GM18498 (cell line): ENCODE measurements around the gene LRRC49.

Source experiments
- ATAC-seq: cut with Tn5 transposase; IDR thresholded peaks from one replicate; pipeline ENCODE4 v1.9.1; 2021; ENCODE audit warnings: mild to moderate bottlenecking, moderate library complexity; ENCODE audit not compliant: unreplicated experiment

Gene LRRC49

GRCh38 chr15:71083349-71083748, 190.7 kb downstream of the LRRC49 start:
- ATAC-seq = no peak

GRCh38 chr15:71084264-71084663, 191.6 kb downstream of the LRRC49 start:
- no peak for ATAC-seq

GRCh38 chr15:71085809-71086208, 193.2 kb downstream of the LRRC49 start:
- ATAC-seq = no peak

DNA sequence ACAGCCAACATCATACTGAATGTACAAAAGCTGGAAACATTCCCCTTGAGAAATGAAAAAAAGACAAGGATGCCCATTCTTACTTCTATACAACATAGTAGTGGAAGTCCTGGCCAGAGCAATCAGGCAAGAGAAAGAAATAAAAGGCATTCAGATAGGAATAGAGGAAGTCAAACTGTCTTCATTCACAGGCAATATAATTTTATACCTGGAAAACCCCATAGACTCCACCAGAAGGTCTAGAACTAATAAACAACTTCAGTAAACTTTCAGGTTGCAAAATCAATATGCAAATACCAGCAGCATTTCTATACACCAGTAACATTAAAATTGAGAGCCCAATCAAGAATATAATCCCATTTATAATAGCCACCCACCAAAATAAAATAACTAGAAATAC, 195.5 kb downstream of the LRRC49 start:
- no peak for ATAC-seq

- ATAC-seq = no peak
Measured at GRCh38 chr15:71088683-71089082, 196.1 kb downstream of the LRRC49 start.

GRCh38 chr15:71089801-71090200, 197.2 kb downstream of the LRRC49 start:
- no peak for ATAC-seq

- no peak for ATAC-seq
Measured at GRCh38 chr15:71091601-71092000, 199.0 kb downstream of the LRRC49 start.

DNA sequence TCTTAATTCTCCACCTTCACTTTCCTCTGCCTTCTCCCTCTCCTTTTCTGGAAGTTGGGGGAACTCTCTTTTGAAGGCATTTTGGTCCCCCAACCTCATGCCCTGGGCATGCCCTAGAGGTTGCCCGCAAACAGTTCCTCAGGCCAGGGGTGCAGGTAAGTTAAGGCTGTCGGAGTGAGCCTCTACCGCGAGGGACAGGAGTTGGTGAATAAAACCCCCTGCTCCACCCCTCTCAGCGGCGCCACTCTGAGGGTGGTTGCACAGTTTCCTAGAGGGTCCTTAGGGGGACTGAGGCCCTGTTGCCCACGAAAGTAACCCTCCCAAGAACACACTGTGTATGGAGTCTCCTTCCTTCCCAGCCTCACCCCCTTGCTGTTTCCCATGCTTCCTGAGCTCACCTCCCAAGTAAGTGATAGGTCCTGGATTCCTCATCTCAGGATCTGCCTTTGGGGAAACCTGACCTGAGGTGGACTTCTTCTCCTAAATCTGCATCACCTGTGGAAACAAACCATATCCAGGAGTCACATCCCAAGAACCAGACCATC, 199.5 kb downstream of the LRRC49 start:
- ATAC-seq = no peak

GRCh38 chr15:71093054-71094024, 200.7 kb downstream of the LRRC49 start:
- no peak for ATAC-seq

DNA sequence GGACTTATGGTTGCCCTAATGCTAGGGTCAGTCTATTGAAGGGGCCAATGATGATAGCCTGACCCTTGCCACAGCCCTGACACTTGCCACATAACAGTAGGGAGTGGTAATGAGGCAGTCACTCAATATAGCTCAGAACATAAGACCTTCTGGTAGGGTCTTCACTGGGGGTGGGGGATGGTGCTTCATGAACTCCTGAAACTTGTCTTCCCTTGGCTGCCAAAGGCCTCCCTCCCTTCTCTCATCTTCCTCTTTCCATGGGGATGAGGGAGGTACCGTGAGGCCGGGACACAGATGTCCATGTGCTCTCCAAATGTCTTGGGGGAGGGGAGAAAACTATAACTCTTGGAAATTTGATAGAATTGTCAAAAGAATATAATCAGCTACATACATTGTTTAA, 201.5 kb downstream of the LRRC49 start:
- no peak for ATAC-seq

DNA sequence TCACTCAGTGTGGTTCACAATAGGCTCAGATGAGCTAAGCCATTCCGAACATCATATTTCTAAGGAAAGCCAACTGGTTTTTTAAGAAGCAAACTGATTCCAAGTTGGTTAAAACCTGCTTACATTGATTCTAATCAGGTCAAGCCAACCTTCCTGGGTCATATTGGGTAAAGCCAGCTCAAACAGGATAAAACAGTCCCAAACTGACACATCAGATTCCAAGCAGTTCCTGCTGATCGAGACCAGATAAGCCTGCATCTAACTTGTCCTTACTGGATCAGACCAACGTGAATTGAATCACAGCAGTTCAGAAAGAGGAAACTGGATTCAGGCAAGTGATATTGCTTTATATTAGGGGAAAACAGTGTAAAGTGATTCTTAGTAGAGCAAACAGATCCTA, 204.1 kb downstream of the LRRC49 start:
- no peak for ATAC-seq

DNA sequence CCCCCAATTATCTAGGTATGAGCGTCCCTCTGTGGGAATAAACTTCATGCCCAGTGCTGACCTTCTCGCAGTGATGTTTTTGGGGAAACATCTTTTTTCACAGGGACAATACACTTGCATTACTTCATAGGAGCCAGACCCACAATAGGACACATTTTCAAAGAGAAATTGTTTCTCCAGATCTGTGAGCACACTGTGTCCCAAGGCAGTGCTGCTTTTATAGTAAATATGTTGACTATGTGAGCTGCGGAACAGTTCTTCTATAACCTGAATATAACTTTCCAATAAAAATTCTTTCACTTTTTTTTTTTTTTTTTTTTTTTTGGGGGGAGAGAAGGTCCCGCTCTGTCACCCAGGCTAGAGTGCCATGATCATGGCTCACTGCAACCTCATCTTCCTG, 205.3 kb downstream of the LRRC49 start:
- ATAC-seq = no peak

DNA sequence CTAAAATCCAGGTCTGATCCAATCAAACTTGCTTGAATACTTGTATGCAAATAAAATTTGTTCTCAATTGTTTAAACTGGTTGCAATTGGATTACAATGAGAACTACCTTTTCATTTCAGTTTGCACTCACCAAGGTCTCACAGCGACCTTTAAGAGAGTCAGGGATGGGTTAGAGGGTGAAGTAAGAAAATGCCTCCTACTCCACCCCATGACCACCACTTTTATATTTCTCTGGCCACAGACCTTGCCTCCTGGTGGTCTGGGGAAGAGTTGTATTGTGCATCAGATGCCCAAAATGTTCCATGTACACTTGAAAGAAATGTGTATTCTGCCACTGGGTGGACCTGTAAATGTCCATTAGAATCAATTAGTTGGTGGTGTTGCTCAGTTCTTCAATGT, 206.3 kb downstream of the LRRC49 start:
- no peak for ATAC-seq
